DND-41 (cell line): ENCODE measurements around the gene TCEAL9.

Experiments
- ATAC-seq: fragments of 200-7000 bp; cut with Tn5 transposase; 3 replicates; pipeline ENCODE4 v1.9.1; 2021; ENCODE audit warnings: low read depth; ENCODE audit not compliant: insufficient read depth
- DNase-seq: peaks from one replicate; pipeline ENCODE4 v3.0.0-alpha.2; 2020
- H2AFZ ChIP-seq: 2 replicates; pipeline ENCODE4 v1.6.0; 2012; ENCODE audit warnings: low read depth, low read length
- H3K27ac ChIP-seq: 2 replicates; pipeline ENCODE4 v1.5.1; 2012; ENCODE audit warnings: low read length, inconsistent platforms
- H3K27me3 ChIP-seq: fragments of 200-600 bp; sonication (generic); 2 replicates; pipeline ENCODE4 v1.6.0; 2012; ENCODE audit warnings: low read length, mild to moderate bottlenecking, inconsistent platforms; ENCODE audit not compliant: insufficient read depth, poor library complexity
- H3K36me3 ChIP-seq: 2 replicates; pipeline ENCODE4 v1.5.1; 2012; ENCODE audit warnings: low read length, inconsistent platforms; ENCODE audit not compliant: insufficient read depth
- H3K4me1 ChIP-seq: 2 replicates; pipeline ENCODE4 v1.5.1; 2012; ENCODE audit warnings: mild to moderate bottlenecking, low read length; ENCODE audit not compliant: insufficient read depth
- H3K4me2 ChIP-seq: 2 replicates; pipeline ENCODE4 v1.6.0; 2012; ENCODE audit warnings: mild to moderate bottlenecking, moderate library complexity, low read length, inconsistent platforms; ENCODE audit not compliant: insufficient read depth
- H3K4me3 ChIP-seq, 2 experiments: fragments of 200-600 bp in 1 of 2; shearing (Covaris generic) in 1 of 2; 2 replicates each; pipeline ENCODE4 v1.5.1; 2012 to 2016; ENCODE audit warnings: inconsistent platforms in 2 of 2, low read length in 2 of 2, mild to moderate bottlenecking in 2 of 2, low read depth in 1 of 2, moderate library complexity in 1 of 2
- H3K79me2 ChIP-seq: 2 replicates; pipeline ENCODE4 v1.6.0; 2012; ENCODE audit warnings: low read length, inconsistent platforms; ENCODE audit not compliant: insufficient read depth
- H3K9ac ChIP-seq: 2 replicates; pipeline ENCODE4 v1.6.0; 2012; ENCODE audit warnings: low read depth, mild to moderate bottlenecking, inconsistent platforms, low read length, moderate library complexity
- H3K9me3 ChIP-seq: 2 replicates; pipeline ENCODE4 v1.5.1; 2012; ENCODE audit warnings: low read length, moderate library complexity, mild to moderate bottlenecking, inconsistent platforms; ENCODE audit not compliant: insufficient read depth, severe bottlenecking
- H4K20me1 ChIP-seq: 2 replicates; pipeline ENCODE4 v1.6.0; 2012; ENCODE audit warnings: low read length; ENCODE audit not compliant: insufficient read depth
- EZH2 ChIP-seq: IDR thresholded peaks from 3 replicates; pipeline ENCODE4 v1.6.1; 2012; ENCODE audit warnings: borderline replicate concordance, low read depth, mild to moderate bottlenecking, moderate library complexity, low read length, inconsistent platforms; ENCODE audit not compliant: severe bottlenecking
- TF ChIP-seq, protein P1 (sequence below): IDR thresholded peaks from 2 replicates; pipeline ENCODE4 v1.5.1; 2012; ENCODE audit warnings: borderline replicate concordance, low read length, moderate library complexity, mild to moderate bottlenecking; ENCODE audit not compliant: poor library complexity, severe bottlenecking; ENCODE audit errors: extremely low read depth

The TCEAL9 gene, protein sequence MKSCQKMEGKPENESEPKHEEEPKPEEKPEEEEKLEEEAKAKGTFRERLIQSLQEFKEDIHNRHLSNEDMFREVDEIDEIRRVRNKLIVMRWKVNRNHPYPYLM

GRCh38 chrX:103356130-103356798, at the start of gene TCEAL9:
TSS of gene TCEAL9 (plus strand) at chrX:103356506. CDS start at chrX:103357685, 1,179 bp downstream.
- Histone ChIP-seq H3K27me3 (no peaks in the 10 kb centered on the region), H2AFZ (peak within 1 kb of the TSS; percentile 93), H3K9me3 (no peaks in the 10 kb centered on the region), H3K4me1 (peaks cover 14% of the 10 kb centered on the region), H3K79me2 (peaks cover 4% of the 10 kb centered on the region; the same call in 1 of the 2 replicates), H3K27ac (peak within 1 kb of the TSS; percentile 73), H4K20me1 (no peaks in the 10 kb centered on the region), H3K36me3 (0 out of 2 replicates have a peak, but pooled peaks cover 5% of the 10 kb centered on the region), H3K4me3 (peak within 1 kb of the TSS; percentile 55 to 91), H3K9ac (peak within 1 kb of the TSS; percentile 69), H3K4me2 (peak within 1 kb of the TSS; percentile 77)
- peak; percentile 84 for ATAC-seq
- DNase-seq, result peak; percentile 55
- no peak for TF ChIP-seq EZH2
- TF ChIP-seq, protein P1, sequence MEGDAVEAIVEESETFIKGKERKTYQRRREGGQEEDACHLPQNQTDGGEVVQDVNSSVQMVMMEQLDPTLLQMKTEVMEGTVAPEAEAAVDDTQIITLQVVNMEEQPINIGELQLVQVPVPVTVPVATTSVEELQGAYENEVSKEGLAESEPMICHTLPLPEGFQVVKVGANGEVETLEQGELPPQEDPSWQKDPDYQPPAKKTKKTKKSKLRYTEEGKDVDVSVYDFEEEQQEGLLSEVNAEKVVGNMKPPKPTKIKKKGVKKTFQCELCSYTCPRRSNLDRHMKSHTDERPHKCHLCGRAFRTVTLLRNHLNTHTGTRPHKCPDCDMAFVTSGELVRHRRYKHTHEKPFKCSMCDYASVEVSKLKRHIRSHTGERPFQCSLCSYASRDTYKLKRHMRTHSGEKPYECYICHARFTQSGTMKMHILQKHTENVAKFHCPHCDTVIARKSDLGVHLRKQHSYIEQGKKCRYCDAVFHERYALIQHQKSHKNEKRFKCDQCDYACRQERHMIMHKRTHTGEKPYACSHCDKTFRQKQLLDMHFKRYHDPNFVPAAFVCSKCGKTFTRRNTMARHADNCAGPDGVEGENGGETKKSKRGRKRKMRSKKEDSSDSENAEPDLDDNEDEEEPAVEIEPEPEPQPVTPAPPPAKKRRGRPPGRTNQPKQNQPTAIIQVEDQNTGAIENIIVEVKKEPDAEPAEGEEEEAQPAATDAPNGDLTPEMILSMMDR, result no peak

DNA sequence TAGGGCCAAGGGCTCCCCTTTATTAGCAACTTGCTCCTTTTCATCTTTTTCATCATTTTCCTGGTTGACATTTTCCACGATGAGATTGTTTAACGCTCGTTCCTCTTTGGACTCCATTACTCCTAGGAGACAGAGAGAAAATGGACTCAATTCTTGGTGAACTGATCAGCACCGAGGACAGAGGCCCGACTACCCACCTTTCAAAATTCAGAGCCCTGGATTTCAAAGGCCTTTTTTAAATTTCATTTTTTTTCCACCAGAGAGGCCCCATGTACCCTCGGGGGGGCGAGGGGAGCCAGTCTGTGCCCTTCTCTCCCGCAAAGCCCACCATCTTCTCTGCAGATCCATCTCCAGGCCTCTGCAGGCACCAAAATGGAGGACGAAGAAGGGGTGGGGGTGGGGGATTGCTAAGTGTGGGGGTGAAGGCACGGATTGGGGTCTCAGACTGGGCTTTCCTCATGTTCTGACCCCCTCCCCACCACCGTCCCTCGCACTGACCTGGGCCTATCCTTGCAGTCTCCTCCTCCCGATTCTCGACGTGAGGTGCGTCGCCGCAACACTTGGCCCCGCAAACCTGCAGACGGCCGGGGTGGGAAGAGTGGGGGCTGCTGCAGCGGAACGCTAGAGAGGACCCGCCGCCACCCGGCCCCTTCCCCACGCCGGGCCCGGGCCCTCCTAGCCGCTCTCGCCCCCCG, 46.3 kb upstream of the TCEAL9 start:
- Histone ChIP-seq H3K27me3 (no peaks in the 10 kb centered on the region), H3K4me2 (no peak overlapping the region), H3K9ac (no peak overlapping the region), H3K4me3 (no peak overlapping the region), H4K20me1 (no peaks in the 10 kb centered on the region), H2AFZ (no peak overlapping the region), H3K79me2 (no peaks in the 10 kb centered on the region), H3K4me1 (no peaks in the 10 kb centered on the region), H3K27ac (no peak overlapping the region), H3K36me3 (no peaks in the 10 kb centered on the region), H3K9me3 (no peaks in the 10 kb centered on the region)
- ATAC-seq (no peak), DNase-seq (no peak)
- TF ChIP-seq, protein P1, result no peak
- no peak for TF ChIP-seq EZH2

DNA sequence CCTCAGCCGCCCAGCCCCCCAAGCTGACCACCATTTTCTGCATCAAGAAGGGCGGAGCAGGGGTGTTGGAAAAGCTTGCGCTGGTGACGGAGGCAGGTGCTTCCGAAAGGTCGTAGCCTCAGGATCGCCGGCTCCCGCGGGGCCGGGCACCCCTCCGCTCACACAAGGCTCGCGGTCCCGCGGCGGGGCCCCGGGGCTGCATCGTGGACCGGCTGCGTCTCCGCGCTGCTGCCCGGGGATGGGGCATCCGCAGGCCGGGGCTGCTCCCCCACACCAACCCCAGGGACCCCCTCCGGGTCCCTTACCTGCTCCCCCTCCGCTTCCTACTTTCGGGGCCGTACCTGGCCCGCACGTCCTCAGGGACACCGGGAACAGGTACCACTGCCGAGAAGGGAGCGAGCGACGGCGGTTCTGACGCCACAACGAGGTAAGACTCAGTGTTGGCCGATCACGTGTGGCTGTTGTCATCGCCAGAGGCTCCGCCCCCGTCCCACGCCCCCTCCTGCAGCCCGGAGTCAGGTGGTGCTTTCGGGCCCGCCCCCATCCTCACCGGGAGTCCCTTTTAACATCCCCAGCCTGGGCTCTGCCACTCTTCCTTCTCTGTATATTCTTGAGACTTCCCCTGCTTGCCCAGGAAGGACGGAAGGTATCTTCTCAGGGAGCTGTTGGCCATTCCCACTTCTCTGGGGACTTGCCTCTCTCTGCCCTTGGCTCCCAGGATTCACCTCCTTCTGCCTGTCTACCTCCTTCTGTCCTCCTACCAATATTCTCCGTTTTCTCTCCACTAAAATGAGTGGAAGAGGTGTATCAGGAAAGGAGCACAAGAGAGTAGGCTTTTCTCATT, 45.5 kb upstream of the TCEAL9 start, which contains the start of gene BEX2:
BEX2 (minus strand) TSS at position 436 of the 844 bp plus-strand sequence. CDS start 1,014 bp downstream, outside the sequence.
- Histone ChIP-seq H4K20me1 (no peaks in the 10 kb centered on the region), H2AFZ (no peak within 1 kb of the TSS), H3K36me3 (no peaks in the 10 kb centered on the region), H3K4me2 (no peak within 1 kb of the TSS), H3K27me3 (no peaks in the 10 kb centered on the region), H3K79me2 (no peaks in the 10 kb centered on the region), H3K27ac (no peak within 1 kb of the TSS), H3K9ac (no peak within 1 kb of the TSS), H3K4me3 (no peak within 1 kb of the TSS), H3K9me3 (no peaks in the 10 kb centered on the region), H3K4me1 (no peaks in the 10 kb centered on the region)
- DNase-seq, result no peak
- ATAC-seq, result no peak
- TF ChIP-seq, protein P1, result no peak
- no peak for TF ChIP-seq EZH2
